Parathyroid adenoma (tissue), 2 donors: ENCODE results near the gene NXNL2.

Experiments
- H2AFZ ChIP-seq: fragments of 300-600 bp; sonication (generic); one replicate; pipeline ENCODE4 v1.7.0; 2017; ENCODE audit warnings: antibody characterized with exemption, mild to moderate bottlenecking
- H3K27ac ChIP-seq: fragments of 300-600 bp; sonication (generic); one replicate; pipeline ENCODE4 v1.7.0; 2017
- H3K27me3 ChIP-seq: fragments of 300-600 bp; sonication (generic); one replicate; pipeline ENCODE4 v1.7.0; 2017; ENCODE audit warnings: low read length; ENCODE audit not compliant: control insufficient read depth, insufficient read depth
- H3K36me3 ChIP-seq: fragments of 300-600 bp; sonication (generic); one replicate; pipeline ENCODE4 v1.7.0; 2017; ENCODE audit warnings: low read length; ENCODE audit not compliant: control insufficient read depth, insufficient read depth
- H3K4me1 ChIP-seq: fragments of 300-600 bp; sonication (generic); one replicate; pipeline ENCODE4 v1.7.0; 2017; ENCODE audit warnings: control low read depth
- H3K4me2 ChIP-seq: fragments of 300-600 bp; sonication (generic); one replicate; pipeline ENCODE4 v1.7.0; 2017; ENCODE audit warnings: low read length
- H3K4me3 ChIP-seq: fragments of 300-600 bp; sonication (generic); one replicate; pipeline ENCODE4 v1.7.0; 2017; ENCODE audit warnings: low read depth, low read length
- H3K79me2 ChIP-seq: fragments of 300-600 bp; sonication (generic); one replicate; pipeline ENCODE4 v1.7.0; 2017; ENCODE audit warnings: control low read depth
- H3K9ac ChIP-seq: fragments of 300-600 bp; sonication (generic); one replicate; pipeline ENCODE4 v1.7.0; 2017; ENCODE audit warnings: mild to moderate bottlenecking
- H3K9me3 ChIP-seq: fragments of 300-600 bp; sonication (generic); one replicate; pipeline ENCODE4 v1.7.0; 2017; ENCODE audit warnings: low read length; ENCODE audit not compliant: control insufficient read depth
- TF ChIP-seq, protein P1 (sequence below): fragments of 300-600 bp; sonication (generic); IDR thresholded peaks from one replicate; pipeline ENCODE4 v1.7.0; 2017; ENCODE audit warnings: antibody characterized with exemption, mild to moderate bottlenecking
- donor health status: primary hyperparathyroidism.

NXNL2 gene

DNA sequence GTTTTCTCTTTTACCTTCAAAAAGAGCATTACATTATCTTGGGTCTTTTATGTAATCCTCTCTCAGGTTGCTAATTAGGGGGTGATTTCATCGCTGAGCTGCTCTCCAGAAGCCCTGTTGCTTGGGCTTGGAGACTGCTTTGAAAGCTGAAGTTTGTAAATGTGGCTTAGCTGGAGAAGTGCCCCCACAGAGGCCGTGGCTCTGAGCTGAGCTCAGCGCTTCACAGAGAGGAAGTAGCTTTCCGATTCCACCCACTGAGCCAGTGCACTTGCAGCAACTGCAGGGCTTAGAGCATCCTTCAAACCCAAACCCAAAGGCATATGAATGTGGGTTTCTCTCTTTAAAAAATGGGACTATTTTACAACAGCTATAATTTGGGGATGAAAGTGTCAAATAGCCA is 13.7 kb upstream of the NXNL2 start:
- TF ChIP-seq, protein P1, sequence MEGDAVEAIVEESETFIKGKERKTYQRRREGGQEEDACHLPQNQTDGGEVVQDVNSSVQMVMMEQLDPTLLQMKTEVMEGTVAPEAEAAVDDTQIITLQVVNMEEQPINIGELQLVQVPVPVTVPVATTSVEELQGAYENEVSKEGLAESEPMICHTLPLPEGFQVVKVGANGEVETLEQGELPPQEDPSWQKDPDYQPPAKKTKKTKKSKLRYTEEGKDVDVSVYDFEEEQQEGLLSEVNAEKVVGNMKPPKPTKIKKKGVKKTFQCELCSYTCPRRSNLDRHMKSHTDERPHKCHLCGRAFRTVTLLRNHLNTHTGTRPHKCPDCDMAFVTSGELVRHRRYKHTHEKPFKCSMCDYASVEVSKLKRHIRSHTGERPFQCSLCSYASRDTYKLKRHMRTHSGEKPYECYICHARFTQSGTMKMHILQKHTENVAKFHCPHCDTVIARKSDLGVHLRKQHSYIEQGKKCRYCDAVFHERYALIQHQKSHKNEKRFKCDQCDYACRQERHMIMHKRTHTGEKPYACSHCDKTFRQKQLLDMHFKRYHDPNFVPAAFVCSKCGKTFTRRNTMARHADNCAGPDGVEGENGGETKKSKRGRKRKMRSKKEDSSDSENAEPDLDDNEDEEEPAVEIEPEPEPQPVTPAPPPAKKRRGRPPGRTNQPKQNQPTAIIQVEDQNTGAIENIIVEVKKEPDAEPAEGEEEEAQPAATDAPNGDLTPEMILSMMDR: no peak
- H3K4me2 ChIP-seq: no peak overlapping the region
- no peak overlapping the region for H3K27ac ChIP-seq
- H3K9ac ChIP-seq: no peak overlapping the region
- no peak overlapping the region for H2AFZ ChIP-seq
- no peaks in the 10 kb centered on the region for H3K36me3 ChIP-seq
- no peaks in the 10 kb centered on the region for H3K27me3 ChIP-seq
- no peaks in the 10 kb centered on the region for H3K4me1 ChIP-seq
- no peaks in the 10 kb centered on the region for H3K9me3 ChIP-seq
- no peaks in the 10 kb centered on the region for H3K79me2 ChIP-seq
- H3K4me3 ChIP-seq: no peak overlapping the region

DNA sequence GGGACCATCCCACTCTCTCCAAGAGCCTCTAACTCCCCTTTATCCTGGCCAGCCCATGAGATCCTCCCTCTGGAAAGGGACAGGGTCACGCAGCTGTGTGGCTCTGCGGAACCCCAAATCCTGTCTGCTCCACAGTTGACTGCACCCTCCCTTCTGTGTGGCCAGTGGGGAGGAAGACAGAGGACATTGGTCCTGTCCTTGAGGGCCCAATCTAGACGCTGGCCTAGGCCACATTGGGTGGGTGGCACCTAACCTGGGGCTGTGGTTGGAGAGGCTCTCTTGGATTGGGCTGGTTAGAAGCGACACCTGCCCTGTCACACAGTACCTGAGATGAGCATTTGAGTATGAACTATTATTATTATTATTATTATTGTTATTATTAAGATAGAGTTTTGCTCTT is 12.6 kb upstream of the NXNL2 start:
- H3K9ac ChIP-seq: no peak overlapping the region
- H3K27me3 ChIP-seq: no peaks in the 10 kb centered on the region
- no peaks in the 10 kb centered on the region for H3K36me3 ChIP-seq
- TF ChIP-seq, protein P1: no peak
- H3K4me2 ChIP-seq: no peak overlapping the region
- H3K4me1 ChIP-seq: no peaks in the 10 kb centered on the region
- no peak overlapping the region for H2AFZ ChIP-seq
- H3K9me3 ChIP-seq: no peaks in the 10 kb centered on the region
- H3K4me3 ChIP-seq: no peak overlapping the region
- H3K79me2 ChIP-seq: no peaks in the 10 kb centered on the region
- no peak overlapping the region for H3K27ac ChIP-seq

DNA sequence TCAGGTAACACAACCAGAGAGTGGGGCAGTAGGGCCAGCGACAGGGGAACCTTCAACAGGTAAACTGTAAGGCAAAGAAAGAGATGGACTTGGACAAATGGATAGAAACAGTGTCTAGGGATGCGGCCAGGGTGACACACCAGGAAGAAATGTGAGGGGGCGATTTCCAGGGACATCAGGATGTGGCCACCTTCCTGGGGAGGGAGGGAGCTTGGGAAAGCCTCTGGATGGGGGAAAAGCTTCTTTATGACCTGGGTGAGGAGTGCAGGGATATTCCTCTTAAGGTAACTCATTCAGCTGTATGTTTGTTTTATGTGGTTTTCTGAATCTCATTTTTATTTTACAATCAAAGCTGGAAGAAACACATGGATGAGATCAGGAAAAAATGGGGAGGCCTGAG is 11.9 kb upstream of the NXNL2 start:
- Histone ChIP-seq H3K4me3 (no peak overlapping the region), H3K9ac (no peak overlapping the region), H3K9me3 (no peaks in the 10 kb centered on the region), H3K27ac (no peak overlapping the region), H3K27me3 (no peaks in the 10 kb centered on the region), H3K36me3 (no peaks in the 10 kb centered on the region), H3K4me2 (no peak overlapping the region), H3K79me2 (no peaks in the 10 kb centered on the region), H3K4me1 (no peaks in the 10 kb centered on the region), H2AFZ (no peak overlapping the region)
- TF ChIP-seq, protein P1: no peak

DNA sequence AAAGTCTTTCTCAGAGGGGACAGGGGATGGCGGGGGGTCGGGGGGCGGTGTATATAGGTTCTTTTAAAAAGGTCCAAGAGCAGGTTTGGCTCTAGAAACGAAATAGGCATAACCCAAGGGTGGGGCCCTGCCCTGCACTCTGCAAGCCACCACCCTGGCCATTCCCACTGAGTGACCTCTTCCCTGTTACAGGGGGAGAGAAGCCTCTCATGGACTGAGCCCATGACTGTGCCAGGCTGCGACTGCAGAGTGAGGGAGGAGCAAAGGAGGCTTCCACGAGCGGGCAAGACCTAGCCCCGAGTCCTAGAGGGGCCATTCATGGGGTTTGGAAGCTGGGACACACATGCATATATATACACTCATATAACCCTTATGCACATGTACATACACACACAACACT is 10.1 kb upstream of the NXNL2 start:
- no peaks in the 10 kb centered on the region for H3K4me1 ChIP-seq
- H3K36me3 ChIP-seq: no peaks in the 10 kb centered on the region
- no peaks in the 10 kb centered on the region for H3K27me3 ChIP-seq
- H3K79me2 ChIP-seq: no peaks in the 10 kb centered on the region
- no peaks in the 10 kb centered on the region for H3K9me3 ChIP-seq
- no peak overlapping the region for H3K9ac ChIP-seq
- no peak overlapping the region for H3K4me3 ChIP-seq
- no peak overlapping the region for H3K27ac ChIP-seq
- H3K4me2 ChIP-seq: no peak overlapping the region
- TF ChIP-seq, protein P1: no peak
- H2AFZ ChIP-seq: no peak overlapping the region

DNA sequence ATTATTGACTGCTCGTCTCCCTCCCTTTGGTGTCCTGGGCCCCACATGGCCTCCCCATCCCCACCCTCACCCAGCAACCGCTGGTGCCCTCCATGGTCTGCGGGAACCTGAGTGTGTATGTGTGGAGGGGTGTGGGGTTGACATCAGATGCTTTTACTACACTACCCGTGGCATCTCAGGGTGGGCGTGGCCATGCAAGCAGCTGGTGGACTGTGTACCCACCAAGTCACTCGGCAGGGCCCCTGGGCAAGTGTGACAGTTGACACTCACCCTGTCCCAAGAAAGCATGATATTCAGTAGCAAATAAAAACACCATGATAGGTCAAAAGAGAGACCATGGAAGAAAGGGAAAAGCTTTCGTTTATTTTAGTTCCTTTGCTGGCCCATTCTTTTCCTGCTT is 7.4 kb upstream of the NXNL2 start:
- no peaks in the 10 kb centered on the region for H3K79me2 ChIP-seq
- no peak overlapping the region for H3K4me2 ChIP-seq
- no peaks in the 10 kb centered on the region for H3K9me3 ChIP-seq
- no peaks in the 10 kb centered on the region for H3K36me3 ChIP-seq
- H2AFZ ChIP-seq: no peak overlapping the region
- TF ChIP-seq, protein P1: no peak
- H3K27ac ChIP-seq: no peak overlapping the region
- no peaks in the 10 kb centered on the region for H3K4me1 ChIP-seq
- H3K9ac ChIP-seq: no peak overlapping the region
- no peak overlapping the region for H3K4me3 ChIP-seq
- H3K27me3 ChIP-seq: no peaks in the 10 kb centered on the region
